SK-N-MC (cell line): ENCODE results near the gene ARID1B.

ENCODE experiments used
- DNase-seq: peaks from one replicate; pipeline ENCODE4 v3.0.0-alpha.2; 2011; ENCODE audit warnings: low read depth, low spot score
- H3K27ac ChIP-seq: fragments of 200-600 bp; sonication (generic); 2 replicates; pipeline ENCODE4 v1.5.1; 2016; ENCODE audit warnings: mixed run types
- H3K36me3 ChIP-seq: fragments of 200-600 bp; sonication (generic); 2 replicates; pipeline ENCODE4 v1.6.1; 2017; ENCODE audit warnings: antibody characterized with exemption, low read length, mixed read lengths; ENCODE audit not compliant: insufficient read depth
- H3K4me3 ChIP-seq: fragments of 200-600 bp; sonication (generic); 2 replicates; pipeline ENCODE4 v1.5.1; 2016
- H3K9ac ChIP-seq: fragments of 200-600 bp; sonication (generic); 2 replicates; pipeline ENCODE4 v1.8.0; 2017; ENCODE audit warnings: mixed run types, mixed read lengths; ENCODE audit not compliant: insufficient read length
- H3K9me3 ChIP-seq: fragments of 200-600 bp; sonication (generic); 2 replicates; pipeline ENCODE4 v1.6.1; 2017; ENCODE audit warnings: low read depth, mild to moderate bottlenecking, antibody characterized with exemption, low read length, moderate library complexity, mixed read lengths
- EZH2 ChIP-seq: fragments of 200-600 bp; sonication (generic); IDR thresholded peaks from one replicate; pipeline ENCODE4 v1.6.1; 2017; ENCODE audit warnings: antibody characterized with exemption
- FOXP2 ChIP-seq: optimal IDR thresholded peaks from 2 replicates; pipeline ENCODE3; 2011; ENCODE audit warnings: mild to moderate bottlenecking, moderate library complexity; ENCODE audit not compliant: insufficient read depth; ENCODE audit errors: extremely low read length, control extremely low read depth
- POLR2AphosphoS5 ChIP-seq: IDR thresholded peaks from 2 replicates; pipeline ENCODE4 v1.6.1; 2012; ENCODE audit warnings: mild to moderate bottlenecking, low read depth, low read length, borderline replicate concordance

ARID1B gene

DNA sequence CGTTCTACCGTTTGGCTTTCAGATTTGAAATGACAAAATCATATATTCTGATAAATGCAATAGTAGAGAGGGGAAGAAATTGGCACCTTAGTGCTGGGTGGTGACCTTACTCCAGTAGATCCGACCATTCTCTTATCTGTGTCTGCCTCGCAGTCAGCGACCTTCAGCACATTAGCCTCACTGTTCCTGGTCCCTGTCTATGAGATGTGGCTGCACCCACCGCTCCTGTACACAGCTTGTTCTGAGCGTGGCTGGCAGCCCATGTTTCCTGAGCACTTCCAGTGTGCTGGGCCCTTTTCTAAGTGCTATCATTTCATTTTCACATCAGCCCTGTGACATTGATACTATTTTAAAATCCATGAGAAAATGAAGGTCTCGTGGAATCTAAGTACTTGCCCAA is 408.0 kb downstream of the ARID1B start:
- TF ChIP-seq POLR2AphosphoS5 = no peak
- TF ChIP-seq FOXP2 = no peak
- no peak for TF ChIP-seq EZH2
- Histone ChIP-seq H3K4me3 (no peak overlapping the region), H3K36me3 (peaks cover 69% of the 10 kb centered on the region), H3K9ac (no peak overlapping the region), H3K9me3 (no peaks in the 10 kb centered on the region), H3K27ac (no peak overlapping the region)
- DNase-seq = no peak

- Histone ChIP-seq H3K36me3 (peaks cover 74% of the 10 kb centered on the region), H3K9ac (no peak overlapping the region), H3K27ac (no peak overlapping the region), H3K9me3 (no peaks in the 10 kb centered on the region), H3K4me3 (no peak overlapping the region)
- TF ChIP-seq EZH2 = no peak
- no peak for TF ChIP-seq POLR2AphosphoS5
- no peak for TF ChIP-seq FOXP2
- DNase-seq = no peak
Observed at GRCh38 chr6:157185986-157186385, 408.8 kb downstream of the ARID1B start.

- no peak overlapping the region for H3K9ac ChIP-seq
- peaks cover 73% of the 10 kb centered on the region for H3K36me3 ChIP-seq
- no peak overlapping the region for H3K27ac ChIP-seq
- H3K4me3 ChIP-seq = no peak overlapping the region
- no peak for TF ChIP-seq EZH2
- no peak for TF ChIP-seq FOXP2
- TF ChIP-seq POLR2AphosphoS5 = no peak
- H3K9me3 ChIP-seq = no peaks in the 10 kb centered on the region
- DNase-seq = no peak
Observed at GRCh38 chr6:157186785-157187181, 409.6 kb downstream of the ARID1B start.

- TF ChIP-seq FOXP2 (no peak), EZH2 (no peak), POLR2AphosphoS5 (no peak)
Observed at GRCh38 chr6:157187182-157188083, 410.3 kb downstream of the ARID1B start.

GRCh38 chr6:157188213-157188612 is 411.0 kb downstream of the ARID1B start:
- TF ChIP-seq FOXP2 (no peak), POLR2AphosphoS5 (no peak), EZH2 (no peak)
- H3K9me3 ChIP-seq = no peaks in the 10 kb centered on the region
- no peak for DNase-seq
- no peak overlapping the region for H3K27ac ChIP-seq
- H3K4me3 ChIP-seq = no peak overlapping the region
- H3K9ac ChIP-seq = no peak overlapping the region
- peaks cover 82% of the 10 kb centered on the region for H3K36me3 ChIP-seq

More at GRCh38 chr6:157187182-157188083, 410.3 kb downstream of the ARID1B start:
- Histone ChIP-seq H3K4me3 (no peak overlapping the region), H3K36me3 (peaks cover 80% of the 10 kb centered on the region), H3K9me3 (no peaks in the 10 kb centered on the region), H3K9ac (no peak overlapping the region), H3K27ac (no peak overlapping the region)
- no peak for DNase-seq

- Histone ChIP-seq H3K27ac (no peak overlapping the region), H3K4me3 (no peak overlapping the region), H3K36me3 (peaks cover 78% of the 10 kb centered on the region), H3K9ac (no peak overlapping the region), H3K9me3 (no peaks in the 10 kb centered on the region)
- no peak for TF ChIP-seq POLR2AphosphoS5
- TF ChIP-seq EZH2 = no peak
- DNase-seq = no peak
Observed at GRCh38 chr6:157193443-157193996, 416.3 kb downstream of the ARID1B start.

- TF ChIP-seq EZH2 (no peak), POLR2AphosphoS5 (no peak), FOXP2 (no peak)
- Histone ChIP-seq H3K36me3 (peaks cover 78% of the 10 kb centered on the region), H3K9me3 (no peaks in the 10 kb centered on the region), H3K9ac (no peak overlapping the region), H3K4me3 (no peak overlapping the region), H3K27ac (no peak overlapping the region)
- no peak for DNase-seq
Observed at GRCh38 chr6:157194110-157194509, 416.9 kb downstream of the ARID1B start.

GRCh38 chr6:157194643-157195042 is 417.5 kb downstream of the ARID1B start:
- no peak for DNase-seq
- no peak overlapping the region for H3K4me3 ChIP-seq
- TF ChIP-seq POLR2AphosphoS5 (no peak), FOXP2 (no peak), EZH2 (no peak)
- no peak overlapping the region for H3K27ac ChIP-seq
- H3K9me3 ChIP-seq = no peaks in the 10 kb centered on the region
- H3K9ac ChIP-seq = no peak overlapping the region
- H3K36me3 ChIP-seq = peaks cover 73% of the 10 kb centered on the region
